ENCODE data around the gene RUNX1. TPM values are rescaled to one million over a fixed set of nuclear protein-coding genes. Genes with fewer than 3 reads are reported as not detected.

Gene RUNX1
- total and polyA plus RNA-seq, 10 of the 15 experiments (the other 5 are each of a cell fraction or from before 2014, with no cell fraction given), result 0.90 to 15.2 (median 4.1) TPM

DNA sequence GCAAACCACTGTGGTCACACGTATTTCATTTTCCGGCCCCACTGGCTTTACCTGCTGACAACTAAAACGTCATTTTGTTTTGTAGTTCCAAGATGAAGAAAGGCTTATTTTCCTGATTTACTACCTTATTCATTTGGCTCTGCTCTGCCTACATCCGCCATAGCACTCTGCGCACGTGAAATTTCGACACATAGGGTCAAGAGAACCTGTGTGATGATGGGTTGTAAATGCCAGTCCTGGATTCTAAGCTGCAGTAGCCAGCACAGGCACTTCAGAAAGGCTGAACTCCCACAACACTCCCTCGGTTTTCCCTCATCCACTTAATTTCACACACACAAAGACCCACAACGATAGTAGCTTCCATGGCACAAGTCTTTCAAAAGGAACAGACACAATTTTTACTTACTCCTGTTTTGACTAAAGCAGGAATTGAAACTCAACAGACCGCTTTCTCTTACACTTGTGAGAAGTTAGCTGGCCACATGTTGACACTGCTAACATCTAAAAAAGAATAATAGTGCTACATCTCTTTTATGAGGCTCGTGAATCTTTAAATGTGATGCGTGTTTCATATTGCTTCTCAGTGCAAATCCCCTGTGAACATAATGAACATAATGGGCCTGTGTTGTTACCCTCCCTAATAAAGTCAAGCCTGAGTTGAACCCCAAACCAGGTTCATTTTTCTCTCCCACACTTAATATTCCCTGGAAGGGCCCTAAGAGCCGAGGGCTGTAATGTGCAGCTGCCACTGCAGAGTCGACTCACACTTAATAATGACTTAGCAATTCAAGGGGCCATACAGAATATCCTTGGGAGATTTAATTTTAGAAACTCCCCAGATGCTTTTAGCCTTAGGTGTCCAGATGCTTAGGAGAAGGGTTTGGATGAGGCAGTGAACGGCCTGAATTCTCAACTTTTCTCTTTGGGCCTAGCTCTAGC is 1.5 kb upstream of the RUNX1 start (continued):
- TF ChIP-seq ZBTB40 (IDR thresholded peaks at IDR 0.05; ENCODE audit: borderline replicate concordance) (no peak), CREM (IDR thresholded peaks at IDR 0.05; ENCODE audit: low read depth) (peak; percentile 83), BCL3 (IDR thresholded peaks at IDR 0.05; ENCODE audit: borderline replicate concordance, insufficient read depth, low read depth, low read length, poor library complexity, severe bottlenecking) (no peak), RBBP5 (conservative IDR thresholded peaks at IDR 0.05) (no peak), SPI1 (IDR thresholded peaks at IDR 0.05; ENCODE audit: borderline replicate concordance, insufficient read depth, low read depth, low read length) (peak; percentile 93), MEF2B (IDR thresholded peaks at IDR 0.05; ENCODE audit: partially characterized antibody, poor library complexity, severe bottlenecking) (peak; percentile 58), POLR2AphosphoS2 (IDR thresholded peaks at IDR 0.05; ENCODE audit: low read depth, low read length) (no peak), POU2F2 (IDR thresholded peaks at IDR 0.05; ENCODE audit: borderline replicate concordance, low read depth, low read length) (peak; percentile 56; the same call in 1 of the 3 replicates)
- TF ChIP-seq, protein P1, sequence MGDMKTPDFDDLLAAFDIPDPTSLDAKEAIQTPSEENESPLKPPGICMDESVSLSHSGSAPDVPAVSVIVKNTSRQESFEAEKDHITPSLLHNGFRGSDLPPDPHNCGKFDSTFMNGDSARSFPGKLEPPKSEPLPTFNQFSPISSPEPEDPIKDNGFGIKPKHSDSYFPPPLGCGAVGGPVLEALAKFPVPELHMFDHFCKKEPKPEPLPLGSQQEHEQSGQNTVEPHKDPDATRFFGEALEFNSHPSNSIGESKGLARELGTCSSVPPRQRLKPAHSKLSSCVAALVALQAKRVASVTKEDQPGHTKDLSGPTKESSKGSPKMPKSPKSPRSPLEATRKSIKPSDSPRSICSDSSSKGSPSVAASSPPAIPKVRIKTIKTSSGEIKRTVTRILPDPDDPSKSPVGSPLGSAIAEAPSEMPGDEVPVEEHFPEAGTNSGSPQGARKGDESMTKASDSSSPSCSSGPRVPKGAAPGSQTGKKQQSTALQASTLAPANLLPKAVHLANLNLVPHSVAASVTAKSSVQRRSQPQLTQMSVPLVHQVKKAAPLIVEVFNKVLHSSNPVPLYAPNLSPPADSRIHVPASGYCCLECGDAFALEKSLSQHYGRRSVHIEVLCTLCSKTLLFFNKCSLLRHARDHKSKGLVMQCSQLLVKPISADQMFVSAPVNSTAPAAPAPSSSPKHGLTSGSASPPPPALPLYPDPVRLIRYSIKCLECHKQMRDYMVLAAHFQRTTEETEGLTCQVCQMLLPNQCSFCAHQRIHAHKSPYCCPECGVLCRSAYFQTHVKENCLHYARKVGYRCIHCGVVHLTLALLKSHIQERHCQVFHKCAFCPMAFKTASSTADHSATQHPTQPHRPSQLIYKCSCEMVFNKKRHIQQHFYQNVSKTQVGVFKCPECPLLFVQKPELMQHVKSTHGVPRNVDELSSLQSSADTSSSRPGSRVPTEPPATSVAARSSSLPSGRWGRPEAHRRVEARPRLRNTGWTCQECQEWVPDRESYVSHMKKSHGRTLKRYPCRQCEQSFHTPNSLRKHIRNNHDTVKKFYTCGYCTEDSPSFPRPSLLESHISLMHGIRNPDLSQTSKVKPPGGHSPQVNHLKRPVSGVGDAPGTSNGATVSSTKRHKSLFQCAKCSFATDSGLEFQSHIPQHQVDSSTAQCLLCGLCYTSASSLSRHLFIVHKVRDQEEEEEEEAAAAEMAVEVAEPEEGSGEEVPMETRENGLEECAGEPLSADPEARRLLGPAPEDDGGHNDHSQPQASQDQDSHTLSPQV (IDR thresholded peaks at IDR 0.05), result no peak
- TF ChIP-seq, protein P2, sequence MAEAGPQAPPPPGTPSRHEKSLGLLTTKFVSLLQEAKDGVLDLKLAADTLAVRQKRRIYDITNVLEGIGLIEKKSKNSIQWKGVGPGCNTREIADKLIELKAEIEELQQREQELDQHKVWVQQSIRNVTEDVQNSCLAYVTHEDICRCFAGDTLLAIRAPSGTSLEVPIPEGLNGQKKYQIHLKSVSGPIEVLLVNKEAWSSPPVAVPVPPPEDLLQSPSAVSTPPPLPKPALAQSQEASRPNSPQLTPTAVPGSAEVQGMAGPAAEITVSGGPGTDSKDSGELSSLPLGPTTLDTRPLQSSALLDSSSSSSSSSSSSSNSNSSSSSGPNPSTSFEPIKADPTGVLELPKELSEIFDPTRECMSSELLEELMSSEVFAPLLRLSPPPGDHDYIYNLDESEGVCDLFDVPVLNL (IDR thresholded peaks at IDR 0.05; ENCODE audit: low read depth, low read length), result no peak
- TF ChIP-seq, protein P3, sequence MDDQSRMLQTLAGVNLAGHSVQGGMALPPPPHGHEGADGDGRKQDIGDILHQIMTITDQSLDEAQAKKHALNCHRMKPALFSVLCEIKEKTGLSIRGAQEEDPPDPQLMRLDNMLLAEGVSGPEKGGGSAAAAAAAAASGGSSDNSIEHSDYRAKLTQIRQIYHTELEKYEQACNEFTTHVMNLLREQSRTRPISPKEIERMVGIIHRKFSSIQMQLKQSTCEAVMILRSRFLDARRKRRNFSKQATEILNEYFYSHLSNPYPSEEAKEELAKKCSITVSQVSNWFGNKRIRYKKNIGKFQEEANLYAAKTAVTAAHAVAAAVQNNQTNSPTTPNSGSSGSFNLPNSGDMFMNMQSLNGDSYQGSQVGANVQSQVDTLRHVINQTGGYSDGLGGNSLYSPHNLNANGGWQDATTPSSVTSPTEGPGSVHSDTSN (IDR thresholded peaks at IDR 0.05; ENCODE audit: insufficient replicate concordance, low read depth, low read length), result no peak

All from GM12878 (cell line).